ENCODE data around the gene TPRX2. TPM values are rescaled to one million over a fixed set of nuclear protein-coding genes. Genes with fewer than 3 reads are reported as not detected.

TPRX2 gene
- total and polyA plus RNA-seq, 2 of the 13 experiments (the other 11 are each of a cell fraction or from before 2014, with no cell fraction given) = not detected

DNA sequence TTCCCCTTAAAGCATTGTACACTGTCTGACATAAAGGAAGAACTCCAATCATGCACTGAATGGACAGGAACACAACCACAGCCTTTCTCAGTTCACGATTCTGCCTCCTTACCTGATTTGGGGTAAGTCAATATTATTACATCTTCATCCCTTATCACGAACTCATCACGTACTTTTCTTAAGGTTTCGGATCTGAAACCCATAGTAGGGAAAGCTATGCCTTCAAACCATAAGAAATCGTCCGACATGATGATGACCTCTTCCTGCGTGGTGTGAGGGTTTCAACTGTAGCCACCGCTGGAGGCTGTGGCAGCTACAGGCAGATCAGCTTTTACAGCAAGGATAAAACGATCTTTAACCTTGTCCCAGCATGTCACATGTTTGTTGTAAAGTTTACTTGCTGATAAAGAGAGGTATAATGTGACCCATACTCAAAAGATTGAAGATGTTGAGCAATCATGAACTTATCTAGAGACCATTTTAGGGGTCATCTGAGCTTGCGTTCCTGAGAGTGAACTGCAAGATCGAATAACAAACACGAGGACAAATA lies 27.1 kb downstream of the TPRX2 start, which contains the start of gene SULT2A1 (continued):
- TF ChIP-seq ZKSCAN1 (IDR thresholded peaks at IDR 0.05; ENCODE audit: low read length) (no peak), GFI1 (CRISPR knock-in tag; IDR thresholded peaks at IDR 0.05; ENCODE audit: borderline replicate concordance) (peak; percentile 83), ZNF788 (CRISPR knock-in tag; IDR thresholded peaks at IDR 0.05; ENCODE audit: borderline replicate concordance) (no peak; the same call in 1 of the 2 replicates), ETV5 (CRISPR knock-in tag; IDR thresholded peaks at IDR 0.05; ENCODE audit: borderline replicate concordance) (peak; percentile 31; the same call in 1 of the 2 replicates), KDM2A (CRISPR knock-in tag; IDR thresholded peaks at IDR 0.05; ENCODE audit: borderline replicate concordance, low read depth) (0 out of 2 replicates have a peak, but pooled peaks have one; percentile 26), RCOR2 (CRISPR knock-in tag; IDR thresholded peaks at IDR 0.05) (peak; percentile 64; the same call in 1 of the 2 replicates), MIER2 (CRISPR knock-in tag; IDR thresholded peaks at IDR 0.05) (peak; percentile 68; the same call in 1 of the 2 replicates), TEAD3 (CRISPR knock-in tag; optimal IDR thresholded peaks at IDR 0.05; ENCODE audit: borderline replicate concordance) (peak; percentile 62), CBX5 (CRISPR knock-in tag; IDR thresholded peaks at IDR 0.05; ENCODE audit: borderline replicate concordance) (peak; percentile 44; the same call in 1 of the 2 replicates), MAF1 (CRISPR knock-in tag; IDR thresholded peaks at IDR 0.05; ENCODE audit: borderline replicate concordance) (no peak), PHF8 (CRISPR knock-in tag; IDR thresholded peaks at IDR 0.05) (peak; percentile 46; the same call in 1 of the 2 replicates), ARID2 (CRISPR knock-in tag; IDR thresholded peaks at IDR 0.05; ENCODE audit: borderline replicate concordance) (peak; percentile 76; the same call in 1 of the 2 replicates)
- TF ChIP-seq, protein P1, sequence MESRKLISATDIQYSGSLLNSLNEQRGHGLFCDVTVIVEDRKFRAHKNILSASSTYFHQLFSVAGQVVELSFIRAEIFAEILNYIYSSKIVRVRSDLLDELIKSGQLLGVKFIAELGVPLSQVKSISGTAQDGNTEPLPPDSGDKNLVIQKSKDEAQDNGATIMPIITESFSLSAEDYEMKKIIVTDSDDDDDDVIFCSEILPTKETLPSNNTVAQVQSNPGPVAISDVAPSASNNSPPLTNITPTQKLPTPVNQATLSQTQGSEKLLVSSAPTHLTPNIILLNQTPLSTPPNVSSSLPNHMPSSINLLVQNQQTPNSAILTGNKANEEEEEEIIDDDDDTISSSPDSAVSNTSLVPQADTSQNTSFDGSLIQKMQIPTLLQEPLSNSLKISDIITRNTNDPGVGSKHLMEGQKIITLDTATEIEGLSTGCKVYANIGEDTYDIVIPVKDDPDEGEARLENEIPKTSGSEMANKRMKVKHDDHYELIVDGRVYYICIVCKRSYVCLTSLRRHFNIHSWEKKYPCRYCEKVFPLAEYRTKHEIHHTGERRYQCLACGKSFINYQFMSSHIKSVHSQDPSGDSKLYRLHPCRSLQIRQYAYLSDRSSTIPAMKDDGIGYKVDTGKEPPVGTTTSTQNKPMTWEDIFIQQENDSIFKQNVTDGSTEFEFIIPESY (CRISPR knock-in tag; IDR thresholded peaks at IDR 0.05) = no peak
- TF ChIP-seq, protein P2, sequence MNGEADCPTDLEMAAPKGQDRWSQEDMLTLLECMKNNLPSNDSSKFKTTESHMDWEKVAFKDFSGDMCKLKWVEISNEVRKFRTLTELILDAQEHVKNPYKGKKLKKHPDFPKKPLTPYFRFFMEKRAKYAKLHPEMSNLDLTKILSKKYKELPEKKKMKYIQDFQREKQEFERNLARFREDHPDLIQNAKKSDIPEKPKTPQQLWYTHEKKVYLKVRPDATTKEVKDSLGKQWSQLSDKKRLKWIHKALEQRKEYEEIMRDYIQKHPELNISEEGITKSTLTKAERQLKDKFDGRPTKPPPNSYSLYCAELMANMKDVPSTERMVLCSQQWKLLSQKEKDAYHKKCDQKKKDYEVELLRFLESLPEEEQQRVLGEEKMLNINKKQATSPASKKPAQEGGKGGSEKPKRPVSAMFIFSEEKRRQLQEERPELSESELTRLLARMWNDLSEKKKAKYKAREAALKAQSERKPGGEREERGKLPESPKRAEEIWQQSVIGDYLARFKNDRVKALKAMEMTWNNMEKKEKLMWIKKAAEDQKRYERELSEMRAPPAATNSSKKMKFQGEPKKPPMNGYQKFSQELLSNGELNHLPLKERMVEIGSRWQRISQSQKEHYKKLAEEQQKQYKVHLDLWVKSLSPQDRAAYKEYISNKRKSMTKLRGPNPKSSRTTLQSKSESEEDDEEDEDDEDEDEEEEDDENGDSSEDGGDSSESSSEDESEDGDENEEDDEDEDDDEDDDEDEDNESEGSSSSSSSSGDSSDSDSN (CRISPR knock-in tag; IDR thresholded peaks at IDR 0.05) = no peak
- TF ChIP-seq, protein P3, sequence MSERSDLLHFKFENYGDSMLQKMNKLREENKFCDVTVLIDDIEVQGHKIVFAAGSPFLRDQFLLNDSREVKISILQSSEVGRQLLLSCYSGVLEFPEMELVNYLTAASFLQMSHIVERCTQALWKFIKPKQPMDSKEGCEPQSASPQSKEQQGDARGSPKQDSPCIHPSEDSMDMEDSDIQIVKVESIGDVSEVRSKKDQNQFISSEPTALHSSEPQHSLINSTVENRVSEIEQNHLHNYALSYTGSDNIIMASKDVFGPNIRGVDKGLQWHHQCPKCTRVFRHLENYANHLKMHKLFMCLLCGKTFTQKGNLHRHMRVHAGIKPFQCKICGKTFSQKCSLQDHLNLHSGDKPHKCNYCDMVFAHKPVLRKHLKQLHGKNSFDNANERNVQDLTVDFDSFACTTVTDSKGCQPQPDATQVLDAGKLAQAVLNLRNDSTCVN (CRISPR knock-in tag; IDR thresholded peaks at IDR 0.05; ENCODE audit: borderline replicate concordance) = peak; percentile 74
- TF ChIP-seq, protein P4, sequence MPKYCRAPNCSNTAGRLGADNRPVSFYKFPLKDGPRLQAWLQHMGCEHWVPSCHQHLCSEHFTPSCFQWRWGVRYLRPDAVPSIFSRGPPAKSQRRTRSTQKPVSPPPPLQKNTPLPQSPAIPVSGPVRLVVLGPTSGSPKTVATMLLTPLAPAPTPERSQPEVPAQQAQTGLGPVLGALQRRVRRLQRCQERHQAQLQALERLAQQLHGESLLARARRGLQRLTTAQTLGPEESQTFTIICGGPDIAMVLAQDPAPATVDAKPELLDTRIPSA (CRISPR knock-in tag; IDR thresholded peaks at IDR 0.05; ENCODE audit: borderline replicate concordance) = no peak
- TF ChIP-seq, protein P5, sequence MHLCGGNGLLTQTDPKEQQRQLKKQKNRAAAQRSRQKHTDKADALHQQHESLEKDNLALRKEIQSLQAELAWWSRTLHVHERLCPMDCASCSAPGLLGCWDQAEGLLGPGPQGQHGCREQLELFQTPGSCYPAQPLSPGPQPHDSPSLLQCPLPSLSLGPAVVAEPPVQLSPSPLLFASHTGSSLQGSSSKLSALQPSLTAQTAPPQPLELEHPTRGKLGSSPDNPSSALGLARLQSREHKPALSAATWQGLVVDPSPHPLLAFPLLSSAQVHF (CRISPR knock-in tag; IDR thresholded peaks at IDR 0.05) = no peak
